Hindlimb muscle (tissue), 1 donor: ENCODE measurements around the gene ARG2. TPM values are rescaled to one million over a fixed set of nuclear protein-coding genes. Genes with fewer than 3 reads are reported as not detected.

Source experiments
- DNase-seq: peaks from one replicate; pipeline ENCODE4 v3.0.0-alpha.2; 2013
- polyA plus RNA-seq: library from polyadenylated mRNA; unstranded; fragments of 120-200 nt; gene quantifications from one replicate; pipeline ENCODE4 v1.2.1, GENCODE V29; 2013; ENCODE audit not compliant: insufficient read length

Gene ARG2
- polyA plus RNA-seq, 1 donor: 2.1 TPM

- DNase-seq: no peak
These were observed 21.8 kb downstream of the ARG2 start for GRCh38 chr14:67641480-67641879.

GRCh38 chr14:67641902-67642749, 22.4 kb downstream of the ARG2 start:
- no peak for DNase-seq

DNA sequence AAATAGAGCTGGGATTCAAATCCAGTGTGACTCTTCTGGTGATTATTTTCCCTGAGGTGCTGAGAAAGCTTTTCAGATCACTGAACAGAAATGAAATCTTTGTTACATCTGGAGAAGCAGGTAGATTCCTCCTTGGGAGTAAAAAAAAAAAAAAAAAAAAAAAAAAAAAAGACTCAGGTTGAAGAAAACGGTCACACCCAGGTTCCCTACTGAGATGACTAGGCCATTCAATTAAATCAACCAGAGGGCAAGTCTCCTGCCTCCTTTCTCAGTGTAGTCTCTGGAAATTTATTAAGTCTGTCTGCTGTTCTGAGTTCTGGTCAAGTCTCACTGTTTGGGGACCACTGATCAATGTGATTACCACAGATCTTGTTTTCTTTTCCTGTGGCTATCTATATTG, 24.0 kb downstream of the ARG2 start:
- no peak for DNase-seq

GRCh38 chr14:67644428-67644827, 24.7 kb downstream of the ARG2 start:
- no peak for DNase-seq

DNA sequence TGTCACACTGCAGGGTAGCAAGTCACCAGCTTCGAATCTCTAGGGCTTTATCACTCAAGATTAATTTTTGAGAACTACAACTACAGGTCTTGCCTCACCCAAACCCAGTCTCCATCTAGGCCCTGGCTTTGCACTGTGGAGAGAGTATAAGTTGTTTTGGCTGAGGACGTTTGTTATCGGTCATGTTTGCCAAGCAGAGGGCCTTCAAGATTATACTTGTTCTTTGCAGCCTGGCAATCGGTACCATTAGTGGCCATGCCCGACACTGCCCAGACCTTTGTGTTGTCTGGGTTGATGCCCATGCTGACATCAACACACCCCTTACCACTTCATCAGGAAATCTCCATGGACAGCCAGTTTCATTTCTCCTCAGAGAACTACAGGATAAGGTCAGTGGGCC, 25.7 kb downstream of the ARG2 start:
- no peak for DNase-seq

DNA sequence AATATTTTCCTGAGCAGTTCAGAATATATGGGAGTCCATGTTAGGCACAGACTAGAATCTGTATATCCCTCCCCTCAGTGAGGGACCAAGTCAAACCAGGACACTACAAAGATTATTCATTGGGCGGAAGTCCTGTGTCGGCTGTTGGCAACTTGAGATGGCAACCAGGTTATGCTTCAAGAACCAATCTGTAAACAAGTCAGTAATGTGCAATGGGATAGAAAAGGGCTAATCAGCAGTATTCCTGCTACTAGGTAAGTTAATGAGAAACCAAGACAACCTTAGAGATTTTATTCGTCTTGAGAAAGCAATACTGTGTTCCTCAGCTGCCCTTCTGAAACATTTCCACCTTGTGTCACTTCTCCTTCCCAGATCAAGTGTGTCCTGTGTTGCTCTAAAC, 26.4 kb downstream of the ARG2 start:
- DNase-seq: no peak

DNA sequence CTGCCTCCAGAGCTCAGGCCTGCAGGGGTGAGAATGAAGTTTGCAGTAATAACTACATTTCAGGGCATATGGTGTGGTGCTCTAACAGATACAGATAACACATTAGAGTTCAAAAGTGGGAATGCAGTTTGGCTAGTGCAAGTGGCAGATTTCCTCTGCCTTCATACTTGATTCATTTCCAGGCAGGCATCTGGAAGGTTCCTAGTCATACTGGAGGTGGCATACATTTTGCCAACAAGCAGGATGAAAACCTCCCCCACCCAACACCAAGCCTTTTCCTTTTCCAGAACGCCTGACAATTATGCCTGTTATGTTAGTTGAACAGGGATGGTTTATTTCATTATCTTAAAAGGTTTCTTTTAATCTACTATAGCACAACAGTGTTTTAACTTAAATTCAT, 30.4 kb downstream of the ARG2 start:
- DNase-seq: no peak

GRCh38 chr14:67650694-67651093, 31.0 kb downstream of the ARG2 start:
- DNase-seq: no peak

DNA sequence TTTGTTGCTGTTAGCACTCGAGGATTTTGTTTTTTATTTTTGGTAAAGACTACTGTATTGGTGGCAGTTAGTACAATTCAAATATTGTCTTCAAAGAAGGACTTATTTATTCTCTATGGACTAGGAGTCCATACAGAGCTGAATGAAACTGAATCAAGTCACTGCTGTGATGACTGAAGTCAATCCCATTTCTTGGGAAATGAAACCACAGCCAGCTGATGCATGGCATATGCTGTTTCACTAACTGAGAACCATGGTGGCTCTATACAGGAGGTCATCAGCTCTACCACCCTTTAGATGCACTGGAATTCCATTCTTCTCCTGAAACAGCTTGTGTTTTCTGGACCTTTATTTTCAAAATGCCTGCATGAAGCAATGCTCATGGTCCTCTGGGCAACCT, 32.5 kb downstream of the ARG2 start:
- no peak for DNase-seq

DNA sequence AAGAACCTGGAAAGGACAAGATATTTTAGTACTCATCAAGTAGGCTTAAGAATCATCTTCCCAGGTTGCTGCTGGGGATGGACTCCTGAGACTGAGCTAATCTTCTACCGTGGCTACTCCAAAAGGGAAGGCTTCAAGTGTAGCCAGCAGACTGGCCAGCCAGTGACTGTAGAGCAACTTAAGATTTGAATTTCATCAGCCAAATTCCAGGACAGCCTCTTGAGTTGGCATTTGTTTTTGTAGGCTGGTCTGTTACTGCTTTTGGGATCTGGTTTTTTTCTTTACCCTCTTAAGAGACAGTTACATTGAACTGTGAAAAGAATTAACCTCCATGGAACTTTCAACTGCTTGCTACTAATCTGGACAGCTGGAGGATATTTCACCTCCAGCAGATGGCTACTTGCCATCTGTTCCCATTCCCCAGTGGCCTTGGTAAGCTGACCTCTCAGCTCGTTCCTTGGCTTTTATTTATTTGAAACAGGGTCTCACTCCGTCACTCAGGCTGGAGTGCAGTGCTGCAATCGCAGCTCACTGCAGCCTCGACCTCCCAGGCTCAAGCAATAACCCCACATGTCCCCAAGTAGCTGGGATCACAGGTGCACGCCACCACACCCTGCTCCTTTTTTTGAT, 34.0 kb downstream of the ARG2 start:
- no peak for DNase-seq

DNA sequence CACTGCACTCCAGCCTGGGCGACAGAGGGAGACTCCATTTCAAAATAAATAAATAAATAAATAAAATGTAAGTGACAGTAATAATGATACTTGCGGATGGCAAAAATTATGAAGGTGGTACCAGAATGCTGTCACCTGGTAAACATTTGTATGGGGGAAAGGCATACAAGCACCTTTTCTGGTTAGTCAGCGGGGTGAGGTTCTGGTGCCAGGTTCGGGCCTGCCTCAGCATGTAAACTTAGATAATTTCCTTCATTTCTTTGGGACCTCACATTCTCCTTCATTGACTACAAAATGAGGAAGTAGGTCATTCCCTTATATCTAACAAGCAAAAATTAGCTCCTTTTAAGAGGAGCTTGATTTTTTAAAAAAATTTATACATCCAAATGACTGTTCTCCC, 43.9 kb downstream of the ARG2 start:
- DNase-seq: no peak

DNA sequence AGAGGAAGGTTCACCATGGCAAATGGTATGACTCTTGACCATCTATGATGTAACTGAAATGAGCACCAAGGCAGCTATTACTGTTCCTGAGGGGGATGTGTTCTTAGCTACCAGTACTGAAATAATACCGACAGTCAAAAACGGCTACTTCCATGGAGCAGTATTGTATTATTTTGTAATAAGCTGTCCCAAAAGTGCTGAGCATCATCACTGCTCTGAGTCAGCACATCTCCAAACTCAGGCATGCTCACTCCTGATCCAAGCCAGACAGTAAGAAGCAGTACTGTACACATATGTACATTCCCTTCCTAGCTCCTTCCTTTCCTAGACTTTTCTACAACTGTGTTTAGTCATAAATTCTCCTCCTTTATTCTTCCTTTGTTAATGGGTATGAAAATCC, 46.1 kb downstream of the ARG2 start:
- no peak for DNase-seq

DNA sequence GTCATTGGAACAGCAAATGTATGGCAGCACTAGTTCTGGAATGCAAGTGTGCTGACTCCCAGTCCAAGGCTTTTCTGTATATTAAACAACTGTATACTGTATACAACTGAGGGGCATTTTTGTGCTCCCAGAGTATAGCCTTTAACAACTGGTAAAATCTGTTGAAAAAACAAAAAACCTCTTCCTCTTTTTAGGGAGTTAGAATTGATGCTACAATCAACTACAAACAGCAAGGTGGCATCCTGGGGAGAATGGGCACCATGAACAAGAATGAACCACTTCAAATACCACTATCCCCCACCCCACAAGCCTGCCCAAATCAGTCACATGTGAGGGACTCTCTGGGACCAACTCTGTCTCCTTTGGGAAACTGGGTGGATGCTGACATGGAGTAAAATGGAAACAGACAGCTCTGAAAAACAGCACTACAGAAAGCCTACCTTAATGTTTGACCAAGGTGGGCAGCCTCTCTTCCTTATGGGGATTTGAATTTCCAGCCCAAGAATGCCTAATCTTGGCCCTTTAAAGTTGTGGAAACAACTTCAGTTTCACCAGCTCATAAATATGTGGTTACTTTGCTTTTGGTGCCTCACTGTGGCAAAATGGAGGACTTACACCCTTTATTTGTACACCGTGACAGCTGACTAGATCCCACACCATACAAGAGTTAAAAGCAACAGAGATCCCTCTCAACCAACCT, 47.2 kb downstream of the ARG2 start:
- DNase-seq: peak; percentile 23

DNA sequence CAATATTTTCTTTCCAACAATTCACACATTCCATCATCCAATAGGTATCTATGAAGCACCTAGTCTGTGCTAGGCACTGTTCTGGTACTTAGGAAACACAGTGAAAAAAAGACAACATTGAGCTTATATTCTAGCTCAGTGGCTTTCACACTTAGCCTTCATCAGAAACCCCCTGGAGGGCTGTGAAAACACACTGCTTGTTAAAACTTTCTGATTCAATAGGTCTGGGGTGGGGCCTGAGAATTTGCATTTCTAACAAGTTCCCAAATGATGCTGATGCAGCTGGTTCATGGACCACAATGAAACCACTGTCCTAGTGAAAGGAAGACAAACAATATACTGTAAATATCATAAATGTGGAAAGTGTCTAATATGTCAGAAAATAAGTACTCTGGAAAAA, 48.8 kb downstream of the ARG2 start:
- DNase-seq: no peak

GRCh38 chr14:67673451-67673850, 53.7 kb downstream of the ARG2 start:
- DNase-seq: no peak

DNA sequence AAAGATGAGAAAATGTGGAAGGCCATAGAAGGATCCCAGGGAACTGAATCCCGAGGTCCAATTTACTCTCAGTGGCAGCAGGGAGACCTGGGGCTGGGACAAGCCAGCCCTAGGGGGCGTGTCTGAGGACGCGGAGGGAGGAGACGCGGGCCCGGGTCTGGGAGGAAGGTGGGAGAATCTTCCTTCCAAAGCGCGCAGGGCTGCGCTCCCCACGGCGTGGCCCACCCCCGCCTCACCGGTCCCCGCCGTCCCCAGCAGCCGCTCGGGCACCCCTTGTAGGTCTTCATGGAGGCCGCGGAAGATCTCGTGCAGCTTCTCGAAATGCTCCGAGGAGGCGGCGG, 54.4 kb downstream of the ARG2 start:
- peak; percentile 68 for DNase-seq

GRCh38 chr14:67674480-67675218, 54.9 kb downstream of the ARG2 start, which contains the start of gene VTI1B:
TSS of gene VTI1B (minus strand) at chr14:67674632. CDS start at chr14:67674489, 143 bp downstream.
- peak; percentile 93 for DNase-seq

- no peak for DNase-seq
These were observed 55.5 kb downstream of the ARG2 start for GRCh38 chr14:67675219-67675582.

GRCh38 chr14:67679006-67679405, 59.3 kb downstream of the ARG2 start:
- DNase-seq: no peak

GRCh38 chr14:67680121-67680602, 60.4 kb downstream of the ARG2 start:
- no peak for DNase-seq

- DNase-seq: no peak
These were observed 61.2 kb downstream of the ARG2 start for GRCh38 chr14:67680941-67681340.

DNA sequence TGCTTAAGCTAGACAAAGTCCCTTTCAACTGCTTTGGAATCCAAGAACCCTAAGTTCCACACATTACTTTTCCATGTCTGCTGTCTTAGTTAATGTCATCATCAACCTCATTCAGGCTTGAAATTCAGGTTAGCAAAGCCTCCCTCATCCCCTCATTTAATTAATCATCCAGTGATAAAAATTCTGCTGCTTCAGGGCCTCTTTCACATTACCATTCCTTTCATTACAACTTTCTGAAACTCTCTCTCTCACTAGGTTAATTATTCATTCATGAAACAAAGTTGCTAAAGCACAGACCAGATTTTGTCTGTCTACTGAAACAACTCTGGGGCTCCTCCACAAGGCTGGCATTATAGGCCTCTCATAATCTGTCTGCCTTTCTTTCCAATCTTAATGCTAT, 64.1 kb downstream of the ARG2 start:
- DNase-seq: no peak

GRCh38 chr14:67690011-67690410, 70.3 kb downstream of the ARG2 start:
- DNase-seq: no peak
